ENCODE measurements around the gene MS4A6A.
"Not testable (repeated sequence)": the region's sequence is repeated elsewhere in the genome, so short reads cannot be mapped to it uniquely, and the experiment has no call there.

MS4A6A gene

GRCh38 chr11:60214386-60214785 is 31.5 kb upstream of the MS4A6A start:
- DNase-seq (ENCODE audit: extremely low spot score): no peak
- ChIA-PET CTCF (no interaction called here), POLR2A (no interaction called here)
- TF ChIP-seq FOXM1 (IDR thresholded peaks at IDR 0.05; ENCODE audit: borderline replicate concordance) (no peak), TARDBP (IDR thresholded peaks at IDR 0.05) (no peak)

DNA sequence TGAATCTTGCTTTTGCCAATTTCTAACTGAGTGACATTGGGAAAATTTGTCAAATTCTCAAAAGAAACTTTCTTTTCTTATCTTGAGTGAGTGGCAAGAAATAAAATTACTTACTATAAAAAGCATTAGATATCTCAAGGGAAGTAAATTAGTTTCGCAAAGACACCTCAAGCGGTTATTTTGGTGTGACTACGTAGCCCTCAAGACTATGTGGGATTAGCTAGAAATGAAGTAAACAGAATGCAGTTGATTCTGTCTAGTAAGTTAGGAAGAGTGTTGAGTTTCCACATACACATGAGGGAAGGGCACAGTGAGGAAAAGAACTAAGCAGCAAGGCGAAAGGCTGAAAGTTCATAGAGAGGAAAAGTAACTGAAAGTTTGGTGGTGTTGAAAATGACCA is 28.3 kb upstream of the MS4A6A start:
- CTCF ChIA-PET: no interaction called here
- POLR2A ChIA-PET: no interaction called here
- TF ChIP-seq FOXK2 (IDR thresholded peaks at IDR 0.05) (no peak), CTBP1 (IDR thresholded peaks at IDR 0.05; ENCODE audit: borderline replicate concordance) (no peak)
- no peak for DNase-seq (ENCODE audit: extremely low spot score)

DNA sequence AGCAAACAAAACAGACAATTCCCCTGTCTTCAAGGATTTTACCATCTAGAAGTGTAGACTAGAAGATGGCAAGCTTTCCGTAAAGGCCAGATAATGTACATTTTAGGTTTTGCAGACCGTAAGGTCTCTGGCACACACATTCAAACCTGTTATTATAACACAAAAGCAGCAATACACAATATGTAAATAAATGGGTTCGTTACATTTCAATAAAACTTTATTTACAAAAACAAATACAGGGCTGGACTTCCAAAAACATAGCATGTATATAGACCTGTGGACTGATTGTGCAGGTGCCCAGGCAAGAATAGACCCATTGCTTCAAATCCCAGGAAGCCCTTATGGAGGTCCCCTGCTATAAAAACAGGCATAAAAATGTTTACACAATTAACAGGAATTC is 27.1 kb upstream of the MS4A6A start:
- DNase-seq (ENCODE audit: extremely low spot score): no peak
- TF ChIP-seq CTBP1 (IDR thresholded peaks at IDR 0.05; ENCODE audit: borderline replicate concordance) (no peak), NFRKB (IDR thresholded peaks at IDR 0.05) (no peak), SUZ12 (IDR thresholded peaks at IDR 0.05) (no peak), FOXM1 (IDR thresholded peaks at IDR 0.05; ENCODE audit: borderline replicate concordance) (no peak), ZNF384 (IDR thresholded peaks at IDR 0.05) (no peak), SP1 (IDR thresholded peaks at IDR 0.05) (no peak), TARDBP (IDR thresholded peaks at IDR 0.05) (no peak), PKNOX1 (IDR thresholded peaks at IDR 0.05) (no peak), LEF1 (IDR thresholded peaks at IDR 0.05; ENCODE audit: borderline replicate concordance) (no peak), FOXK2 (IDR thresholded peaks at IDR 0.05) (no peak), FOXA1 (IDR thresholded peaks at IDR 0.05) (no peak), BHLHE40 (IDR thresholded peaks at IDR 0.05; ENCODE audit: borderline replicate concordance) (no peak), HDGF (IDR thresholded peaks at IDR 0.05; ENCODE audit: borderline replicate concordance) (no peak), ELF4 (IDR thresholded peaks at IDR 0.05) (no peak), L3MBTL2 (conservative IDR thresholded peaks at IDR 0.05) (no peak), ARNT (IDR thresholded peaks at IDR 0.05) (no peak)
- ChIA-PET POLR2A (no interaction called here), CTCF (no interaction called here)

- no peak for TF ChIP-seq TARDBP (IDR thresholded peaks at IDR 0.05)
- no peak for TF ChIP-seq FOXK2 (IDR thresholded peaks at IDR 0.05)
- no peak for TF ChIP-seq ARNT (IDR thresholded peaks at IDR 0.05)
- no peak for TF ChIP-seq PKNOX1 (IDR thresholded peaks at IDR 0.05)
- TF ChIP-seq HDGF (IDR thresholded peaks at IDR 0.05; ENCODE audit: borderline replicate concordance): no peak
- TF ChIP-seq ZNF384 (IDR thresholded peaks at IDR 0.05): no peak
- TF ChIP-seq FOXA1 (IDR thresholded peaks at IDR 0.05): no peak
- ChIA-PET CTCF (no interaction called here), POLR2A (no interaction called here)
- no peak for DNase-seq (ENCODE audit: extremely low spot score)
Observed at GRCh38 chr11:60208951-60209350, 26.1 kb upstream of the MS4A6A start.

- ChIA-PET POLR2A (no interaction called here), CTCF (no interaction called here)
- DNase-seq (ENCODE audit: extremely low spot score): no peak
Observed at GRCh38 chr11:60208146-60208895, 25.4 kb upstream of the MS4A6A start.

DNA sequence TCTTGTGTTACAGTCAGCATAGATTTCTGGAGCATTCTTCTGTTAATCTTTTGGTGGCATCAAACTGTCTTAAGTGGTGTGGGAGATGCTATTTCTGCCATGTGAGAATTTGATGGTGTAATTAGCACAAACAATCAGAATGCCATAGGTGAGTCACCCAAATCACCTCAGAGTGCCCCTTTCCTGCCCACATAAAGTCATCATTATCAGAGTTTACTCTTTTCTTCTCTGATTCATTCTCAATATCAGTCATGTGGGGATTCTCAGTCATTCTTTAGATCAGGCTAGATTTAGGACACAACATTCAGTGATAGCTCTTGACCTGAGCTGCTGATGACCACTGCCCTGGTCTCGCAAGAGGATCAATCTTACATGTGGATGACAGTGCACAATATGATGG is 23.7 kb upstream of the MS4A6A start:
- ChIA-PET POLR2A (no interaction called here), CTCF (no interaction called here)
- DNase-seq (ENCODE audit: extremely low spot score): no peak
- TF ChIP-seq SUZ12 (IDR thresholded peaks at IDR 0.05) (no peak), HDGF (IDR thresholded peaks at IDR 0.05; ENCODE audit: borderline replicate concordance) (no peak), CTBP1 (IDR thresholded peaks at IDR 0.05; ENCODE audit: borderline replicate concordance) (no peak), ARNT (IDR thresholded peaks at IDR 0.05) (no peak), ELF4 (IDR thresholded peaks at IDR 0.05) (no peak), TARDBP (IDR thresholded peaks at IDR 0.05) (no peak), BHLHE40 (IDR thresholded peaks at IDR 0.05; ENCODE audit: borderline replicate concordance) (no peak), FOXK2 (IDR thresholded peaks at IDR 0.05) (no peak), NFRKB (IDR thresholded peaks at IDR 0.05) (no peak), FOXA1 (IDR thresholded peaks at IDR 0.05) (no peak), ZNF384 (IDR thresholded peaks at IDR 0.05) (no peak)

More at GRCh38 chr11:60208146-60208895, 25.4 kb upstream of the MS4A6A start:
- TF ChIP-seq L3MBTL2 (conservative IDR thresholded peaks at IDR 0.05): no peak
- TF ChIP-seq BHLHE40 (IDR thresholded peaks at IDR 0.05; ENCODE audit: borderline replicate concordance): no peak
- TF ChIP-seq LEF1 (IDR thresholded peaks at IDR 0.05; ENCODE audit: borderline replicate concordance): no peak
- no peak for TF ChIP-seq FOXA1 (IDR thresholded peaks at IDR 0.05)
- TF ChIP-seq ARNT (IDR thresholded peaks at IDR 0.05): no peak
- TF ChIP-seq ELF4 (IDR thresholded peaks at IDR 0.05): no peak
- no peak for TF ChIP-seq PKNOX1 (IDR thresholded peaks at IDR 0.05)
- no peak for TF ChIP-seq NFRKB (IDR thresholded peaks at IDR 0.05)
- TF ChIP-seq ZNF384 (IDR thresholded peaks at IDR 0.05): no peak
- no peak for TF ChIP-seq SP1 (IDR thresholded peaks at IDR 0.05)
- TF ChIP-seq HDGF (IDR thresholded peaks at IDR 0.05; ENCODE audit: borderline replicate concordance): no peak
- TF ChIP-seq TARDBP (IDR thresholded peaks at IDR 0.05): no peak
- no peak for TF ChIP-seq FOXM1 (IDR thresholded peaks at IDR 0.05; ENCODE audit: borderline replicate concordance)
- no peak for TF ChIP-seq CTBP1 (IDR thresholded peaks at IDR 0.05; ENCODE audit: borderline replicate concordance)
- no peak for TF ChIP-seq FOXK2 (IDR thresholded peaks at IDR 0.05)
- no peak for TF ChIP-seq SUZ12 (IDR thresholded peaks at IDR 0.05)

DNA sequence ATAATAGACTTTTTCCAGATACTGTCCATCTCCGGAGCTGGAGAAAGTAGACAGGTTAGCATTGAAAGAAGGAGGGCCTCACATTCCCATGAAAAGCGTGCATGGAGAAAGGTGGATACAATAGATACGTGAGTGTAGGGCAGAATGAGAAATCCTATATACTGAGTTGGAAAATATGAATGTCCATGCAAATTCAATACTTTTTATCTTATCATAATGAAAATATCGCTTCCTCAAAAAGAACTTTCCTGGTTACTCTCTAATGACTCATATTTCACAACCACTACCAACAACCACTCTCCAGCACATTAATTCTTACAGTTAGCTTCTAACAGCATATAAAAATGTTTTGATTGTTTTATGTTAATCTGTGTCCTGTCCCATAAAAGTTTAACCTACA is 22.0 kb upstream of the MS4A6A start:
- POLR2A ChIA-PET: no interaction called here
- CTCF ChIA-PET: no interaction called here
- TF ChIP-seq SUZ12 (IDR thresholded peaks at IDR 0.05) (no peak), BHLHE40 (IDR thresholded peaks at IDR 0.05; ENCODE audit: borderline replicate concordance) (no peak), CTBP1 (IDR thresholded peaks at IDR 0.05; ENCODE audit: borderline replicate concordance) (no peak), TARDBP (IDR thresholded peaks at IDR 0.05) (no peak), ZNF384 (IDR thresholded peaks at IDR 0.05) (no peak), FOXA1 (IDR thresholded peaks at IDR 0.05) (no peak), SP1 (IDR thresholded peaks at IDR 0.05) (no peak), L3MBTL2 (conservative IDR thresholded peaks at IDR 0.05) (no peak), FOXM1 (IDR thresholded peaks at IDR 0.05; ENCODE audit: borderline replicate concordance) (no peak), FOXK2 (IDR thresholded peaks at IDR 0.05) (no peak), LEF1 (IDR thresholded peaks at IDR 0.05; ENCODE audit: borderline replicate concordance) (no peak), PKNOX1 (IDR thresholded peaks at IDR 0.05) (no peak), ELF4 (IDR thresholded peaks at IDR 0.05) (no peak), NFRKB (IDR thresholded peaks at IDR 0.05) (no peak), HDGF (IDR thresholded peaks at IDR 0.05; ENCODE audit: borderline replicate concordance) (no peak), ARNT (IDR thresholded peaks at IDR 0.05) (no peak)
- DNase-seq (ENCODE audit: extremely low spot score): no peak

- POLR2A ChIA-PET; CTCF ChIA-PET; DNase-seq (ENCODE audit: extremely low spot score): not testable (repeated sequence)
Observed at GRCh38 chr11:60201334-60201733, 18.5 kb upstream of the MS4A6A start.

Measured in HEK293T (cell line).